NB4 (cell line): ENCODE results near the gene KRTAP1-1.

ENCODE experiments used
- CTCF ChIP-seq: IDR thresholded peaks from one replicate; pipeline ENCODE4 v1.5.1; 2012; ENCODE audit warnings: low read depth, low read length
- MAX ChIP-seq: IDR thresholded peaks from 2 replicates; pipeline ENCODE4 v1.6.1; 2011; ENCODE audit warnings: low read depth, low read length
- MYC ChIP-seq: IDR thresholded peaks from 2 replicates; pipeline ENCODE4 v1.6.1; 2011; ENCODE audit warnings: low read depth, low read length
- POLR2A ChIP-seq: IDR thresholded peaks from 2 replicates; pipeline ENCODE4 v1.6.1; 2011; ENCODE audit warnings: mild to moderate bottlenecking; ENCODE audit not compliant: insufficient read length; ENCODE audit errors: extremely low read depth

GRCh38 chr17:41069031-41069430, 27.8 kb upstream of the KRTAP1-1 start:
- TF ChIP-seq MAX: no peak
- TF ChIP-seq CTCF: no peak
- no peak for TF ChIP-seq POLR2A
- TF ChIP-seq MYC: no peak
